Upper lobe of left lung (tissue), 4 donors: ENCODE data around the gene APP.

Source experiments
- CTCF ChIP-seq, 6 experiments: fragments of 450-650 bp in 4 of 6; fragments of 200-600 bp in 2 of 6; sonication (generic) in 2 of 6; IDR thresholded peaks; one replicate each; pipeline ENCODE4 v1.5.1; 2016 to 2019; ENCODE audit warnings: antibody characterized with exemption in 6 of 6
- POLR2A ChIP-seq, 4 donors: fragments of 450-650 bp; IDR thresholded peaks; one replicate each; pipeline ENCODE4 v1.5.1; 2016 to 2017; ENCODE audit warnings: antibody characterized with exemption in 4 of 4, mild to moderate bottlenecking in 2 of 4

GRCh38 chr21:26001356-26001755, 169.2 kb downstream of the APP start:
- TF ChIP-seq POLR2A (IDR thresholded peaks at IDR 0.05): no peak
- TF ChIP-seq CTCF (IDR thresholded peaks at IDR 0.05): no peak
